Adrenal gland (tissue), 5 donors: ENCODE results near the gene PRKCE.

ENCODE experiments used
- POLR2A ChIP-seq, 2 donors: fragments of 450-650 bp; IDR thresholded peaks; one replicate each; pipeline ENCODE4 v1.6.1; 2017; ENCODE audit warnings: antibody characterized with exemption in 2 of 2, mild to moderate bottlenecking in 2 of 2, moderate library complexity in 1 of 2
- TF ChIP-seq, protein P1 (sequence below), 6 experiments: fragments of 450-650 bp in 4 of 6; fragments of 200-600 bp in 2 of 6; sonication (generic) in 1 of 6; IDR thresholded peaks; 1 replicate in 5 of 6; 2 replicates in 1 of 6; pipeline versions ENCODE4 v1.5.1 to v1.8.0; 2016 to 2021; ENCODE audit warnings: antibody characterized with exemption in 6 of 6, mild to moderate bottlenecking in 2 of 6, moderate library complexity in 1 of 6
- donor health status: DM: no; HTN: no; CAD: no.

DNA sequence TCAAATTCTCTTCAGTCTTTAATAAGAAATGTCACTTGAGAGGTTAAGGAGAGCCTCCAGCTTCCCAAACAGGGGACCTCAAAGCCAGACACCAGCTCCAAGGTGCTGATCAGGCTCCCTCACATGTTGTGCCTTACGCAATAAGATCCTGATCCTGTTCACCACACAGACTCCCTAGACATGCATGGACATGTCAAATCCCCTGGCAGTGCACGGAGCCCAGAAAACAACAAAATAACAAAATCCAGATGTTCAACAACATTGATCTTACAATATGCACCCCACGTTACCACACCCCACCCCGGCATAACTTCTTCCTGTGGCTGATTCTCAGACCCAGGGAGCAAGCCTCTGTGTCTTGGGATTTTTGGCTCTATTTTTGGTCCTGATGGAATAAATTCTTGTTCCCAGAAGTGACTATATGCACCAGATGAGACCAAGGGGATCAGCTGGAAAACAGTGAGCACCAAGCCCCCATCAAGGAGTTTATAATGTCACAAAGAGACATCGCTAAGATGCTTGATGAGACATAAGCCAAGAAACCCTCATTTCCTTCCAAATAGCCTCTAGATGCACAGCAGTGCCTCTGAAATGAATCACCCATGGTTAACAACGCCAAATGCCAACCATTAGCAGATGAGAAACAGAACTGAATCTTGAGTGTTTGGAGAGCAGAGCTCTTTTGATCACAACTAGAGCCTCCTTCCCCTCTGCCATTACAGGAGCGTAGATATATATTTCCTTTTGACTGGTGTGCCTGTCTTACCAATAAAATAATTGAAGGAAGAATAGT lies 198.2 kb downstream of the PRKCE start:
- TF ChIP-seq, protein P1, sequence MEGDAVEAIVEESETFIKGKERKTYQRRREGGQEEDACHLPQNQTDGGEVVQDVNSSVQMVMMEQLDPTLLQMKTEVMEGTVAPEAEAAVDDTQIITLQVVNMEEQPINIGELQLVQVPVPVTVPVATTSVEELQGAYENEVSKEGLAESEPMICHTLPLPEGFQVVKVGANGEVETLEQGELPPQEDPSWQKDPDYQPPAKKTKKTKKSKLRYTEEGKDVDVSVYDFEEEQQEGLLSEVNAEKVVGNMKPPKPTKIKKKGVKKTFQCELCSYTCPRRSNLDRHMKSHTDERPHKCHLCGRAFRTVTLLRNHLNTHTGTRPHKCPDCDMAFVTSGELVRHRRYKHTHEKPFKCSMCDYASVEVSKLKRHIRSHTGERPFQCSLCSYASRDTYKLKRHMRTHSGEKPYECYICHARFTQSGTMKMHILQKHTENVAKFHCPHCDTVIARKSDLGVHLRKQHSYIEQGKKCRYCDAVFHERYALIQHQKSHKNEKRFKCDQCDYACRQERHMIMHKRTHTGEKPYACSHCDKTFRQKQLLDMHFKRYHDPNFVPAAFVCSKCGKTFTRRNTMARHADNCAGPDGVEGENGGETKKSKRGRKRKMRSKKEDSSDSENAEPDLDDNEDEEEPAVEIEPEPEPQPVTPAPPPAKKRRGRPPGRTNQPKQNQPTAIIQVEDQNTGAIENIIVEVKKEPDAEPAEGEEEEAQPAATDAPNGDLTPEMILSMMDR (IDR thresholded peaks at IDR 0.05) = no peak
- TF ChIP-seq POLR2A (IDR thresholded peaks at IDR 0.05) = no peak
